Fibroblast of skin of right biceps (primary cell): Measurements from ENCODE around the gene SLC25A28.

Experiments
- DNase-seq: peaks from one replicate; pipeline ENCODE4 v3.0.0-alpha.2; 2013

SLC25A28 gene

GRCh38 chr10:99579971-99580370 lies 40.3 kb downstream of the SLC25A28 start:
- DNase-seq, result no peak

- no peak for DNase-seq
These were observed 46.4 kb downstream of the SLC25A28 start for GRCh38 chr10:99573790-99574189.

- DNase-seq, result no peak
These were observed 48.4 kb downstream of the SLC25A28 start for GRCh38 chr10:99571816-99572215.

GRCh38 chr10:99569961-99570360 lies 50.3 kb downstream of the SLC25A28 start:
- DNase-seq, result no peak

- DNase-seq, result no peak
These were observed 50.8 kb downstream of the SLC25A28 start for GRCh38 chr10:99569253-99569939.

GRCh38 chr10:99565166-99565565 lies 55.1 kb downstream of the SLC25A28 start:
- no peak for DNase-seq

- DNase-seq, result no peak
These were observed 55.9 kb downstream of the SLC25A28 start for GRCh38 chr10:99564361-99564760.

- DNase-seq, result no peak
These were observed 57.6 kb downstream of the SLC25A28 start for GRCh38 chr10:99562631-99563030.
